Measurements from ENCODE around the gene PTPRH. TPM values are rescaled to one million over a fixed set of nuclear protein-coding genes. Genes with fewer than 3 reads are reported as not detected.

The PTPRH gene
- total RNA-seq, 2 donors from 2014 or later: not detected

- Mint-ChIP-seq H3K27me3 (ENCODE audit: low read depth) (no peaks in the 10 kb centered on the region), H3K27ac (no peak overlapping the region), H3K9me3 (no peaks in the 10 kb centered on the region), H3K36me3 (ENCODE audit: insufficient read depth in 2 of 2) (peaks cover 12 to 26% of the 10 kb centered on the region in 2 donors), H3K4me3 (no peak overlapping the region), H3K4me1 (ENCODE audit: low read depth) (peaks cover 11% of the 10 kb centered on the region)
- no peak for ATAC-seq (replicated peaks in 1 of 2)
- DNase-seq: no peak
These were observed 32.0 kb upstream of the PTPRH start for GRCh38 chr19:55241143-55241934.

- Mint-ChIP-seq H3K27ac (no peak overlapping the region), H3K4me1 (ENCODE audit: low read depth) (peaks cover 11% of the 10 kb centered on the region), H3K4me3 (no peak overlapping the region), H3K36me3 (ENCODE audit: insufficient read depth in 2 of 2) (peaks cover 13 to 28% of the 10 kb centered on the region in 2 donors), H3K9me3 (no peaks in the 10 kb centered on the region), H3K27me3 (ENCODE audit: low read depth) (no peaks in the 10 kb centered on the region)
- DNase-seq (no peak), ATAC-seq (replicated peaks in 1 of 2) (no peak)
These were observed 31.4 kb upstream of the PTPRH start for GRCh38 chr19:55240713-55241020.

- no peaks in the 10 kb centered on the region for H3K27me3 Mint-ChIP-seq (ENCODE audit: low read depth)
- H3K36me3 Mint-ChIP-seq (ENCODE audit: insufficient read depth in 2 of 2): peaks cover 19 to 38% of the 10 kb centered on the region in 2 donors
- H3K4me1 Mint-ChIP-seq (ENCODE audit: low read depth): peaks cover 11% of the 10 kb centered on the region
- no peak overlapping the region for H3K4me3 Mint-ChIP-seq
- no peak for DNase-seq
- ATAC-seq (replicated peaks in 1 of 2): no peak
- no peak overlapping the region for H3K27ac Mint-ChIP-seq
- no peaks in the 10 kb centered on the region for H3K9me3 Mint-ChIP-seq
These were observed 29.7 kb upstream of the PTPRH start for GRCh38 chr19:55239004-55239403.

- Mint-ChIP-seq H3K27ac (no peak overlapping the region), H3K4me3 (no peak overlapping the region), H3K4me1 (ENCODE audit: low read depth) (peaks cover 6% of the 10 kb centered on the region), H3K36me3 (ENCODE audit: insufficient read depth in 2 of 2) (peaks cover 18 to 37% of the 10 kb centered on the region in 2 donors), H3K9me3 (no peaks in the 10 kb centered on the region), H3K27me3 (ENCODE audit: low read depth) (no peaks in the 10 kb centered on the region)
- ATAC-seq (replicated peaks in 1 of 2): no peak
- DNase-seq: no peak
These were observed 28.7 kb upstream of the PTPRH start for GRCh38 chr19:55238030-55238429.

- Mint-ChIP-seq H3K4me1 (ENCODE audit: low read depth) (no peaks in the 10 kb centered on the region), H3K9me3 (no peaks in the 10 kb centered on the region), H3K36me3 (ENCODE audit: insufficient read depth in 2 of 2) (peaks cover 15 to 36% of the 10 kb centered on the region in 2 donors), H3K4me3 (no peak overlapping the region), H3K27me3 (ENCODE audit: low read depth) (no peaks in the 10 kb centered on the region), H3K27ac (no peak overlapping the region)
- DNase-seq (no peak), ATAC-seq (replicated peaks in 1 of 2) (no peak)
These were observed 23.7 kb upstream of the PTPRH start for GRCh38 chr19:55232986-55233385.

GRCh38 chr19:55232286-55232602, 22.9 kb upstream of the PTPRH start:
- peaks cover 15 to 31% of the 10 kb centered on the region in 2 donors for H3K36me3 Mint-ChIP-seq (ENCODE audit: insufficient read depth in 2 of 2)
- ATAC-seq (replicated peaks in 1 of 2): no peak
- H3K27me3 Mint-ChIP-seq (ENCODE audit: low read depth): no peaks in the 10 kb centered on the region
- H3K27ac Mint-ChIP-seq: no peak overlapping the region
- no peak overlapping the region for H3K4me3 Mint-ChIP-seq
- no peaks in the 10 kb centered on the region for H3K4me1 Mint-ChIP-seq (ENCODE audit: low read depth)
- no peak for DNase-seq
- H3K9me3 Mint-ChIP-seq: no peaks in the 10 kb centered on the region

- Mint-ChIP-seq H3K4me1 (ENCODE audit: low read depth) (no peaks in the 10 kb centered on the region), H3K36me3 (ENCODE audit: insufficient read depth in 2 of 2) (peaks cover 12 to 27% of the 10 kb centered on the region in 2 donors)
These were observed 22.3 kb upstream of the PTPRH start for GRCh38 chr19:55231391-55232285.

GRCh38 chr19:55230780-55231179, 21.5 kb upstream of the PTPRH start:
- H3K27me3 Mint-ChIP-seq (ENCODE audit: low read depth): no peaks in the 10 kb centered on the region
- no peaks in the 10 kb centered on the region for H3K4me1 Mint-ChIP-seq (ENCODE audit: low read depth)
- DNase-seq (no peak), ATAC-seq (replicated peaks in 1 of 2) (no peak)
- H3K27ac Mint-ChIP-seq: no peak overlapping the region
- H3K36me3 Mint-ChIP-seq (ENCODE audit: insufficient read depth in 2 of 2): peaks cover 7 to 19% of the 10 kb centered on the region in 2 donors
- no peaks in the 10 kb centered on the region for H3K9me3 Mint-ChIP-seq
- no peak overlapping the region for H3K4me3 Mint-ChIP-seq

More at GRCh38 chr19:55231391-55232285, 22.3 kb upstream of the PTPRH start:
- Mint-ChIP-seq H3K9me3 (no peaks in the 10 kb centered on the region), H3K4me3 (no peak overlapping the region), H3K27me3 (ENCODE audit: low read depth) (no peaks in the 10 kb centered on the region), H3K27ac (no peak overlapping the region)
- ATAC-seq (replicated peaks in 1 of 2) (no peak), DNase-seq (no peak)

GRCh38 chr19:55230329-55230728, 21.0 kb upstream of the PTPRH start:
- no peak overlapping the region for H3K4me3 Mint-ChIP-seq
- no peaks in the 10 kb centered on the region for H3K9me3 Mint-ChIP-seq
- no peak for ATAC-seq (replicated peaks in 1 of 2)
- H3K27ac Mint-ChIP-seq: no peak overlapping the region
- no peak for DNase-seq
- H3K27me3 Mint-ChIP-seq (ENCODE audit: low read depth): no peaks in the 10 kb centered on the region
- peaks cover 9 to 19% of the 10 kb centered on the region in 2 donors for H3K36me3 Mint-ChIP-seq (ENCODE audit: insufficient read depth in 2 of 2)
- H3K4me1 Mint-ChIP-seq (ENCODE audit: low read depth): no peaks in the 10 kb centered on the region

- H3K9me3 Mint-ChIP-seq: no peaks in the 10 kb centered on the region
- H3K36me3 Mint-ChIP-seq (ENCODE audit: insufficient read depth in 2 of 2): peaks cover 7 to 14% of the 10 kb centered on the region in 2 donors
- DNase-seq (no peak), ATAC-seq (replicated peaks in 1 of 2) (no peak)
- H3K27me3 Mint-ChIP-seq (ENCODE audit: low read depth): no peaks in the 10 kb centered on the region
- H3K4me3 Mint-ChIP-seq: no peak overlapping the region
- no peak overlapping the region for H3K27ac Mint-ChIP-seq
- H3K4me1 Mint-ChIP-seq (ENCODE audit: low read depth): no peaks in the 10 kb centered on the region
These were observed 20.5 kb upstream of the PTPRH start for GRCh38 chr19:55229789-55230182.

- H3K4me3 Mint-ChIP-seq: no peak overlapping the region
- H3K27ac Mint-ChIP-seq: no peak overlapping the region
- no peak for DNase-seq
- peaks cover 4 to 12% of the 10 kb centered on the region in 2 donors for H3K36me3 Mint-ChIP-seq (ENCODE audit: insufficient read depth in 2 of 2)
- no peaks in the 10 kb centered on the region for H3K9me3 Mint-ChIP-seq
- H3K4me1 Mint-ChIP-seq (ENCODE audit: low read depth): no peaks in the 10 kb centered on the region
- no peak for ATAC-seq (replicated peaks in 1 of 2)
- H3K27me3 Mint-ChIP-seq (ENCODE audit: low read depth): no peaks in the 10 kb centered on the region
These were observed 20.0 kb upstream of the PTPRH start for GRCh38 chr19:55229145-55229788.

- H3K27ac Mint-ChIP-seq: no peak within 1 kb of the TSS
- DNase-seq: no peak
- no peak for ATAC-seq (replicated peaks in 1 of 2)
- H3K9me3 Mint-ChIP-seq: no peaks in the 10 kb centered on the region
- no peak within 1 kb of the TSS for H3K4me3 Mint-ChIP-seq
- H3K4me1 Mint-ChIP-seq (ENCODE audit: low read depth): no peaks in the 10 kb centered on the region
- peaks cover 4 to 10% of the 10 kb centered on the region in 2 donors for H3K36me3 Mint-ChIP-seq (ENCODE audit: insufficient read depth in 2 of 2)
- no peaks in the 10 kb centered on the region for H3K27me3 Mint-ChIP-seq (ENCODE audit: low read depth)
These were observed 19.2 kb upstream of the PTPRH start, which contains the start of gene TMEM86B for GRCh38 chr19:55228403-55229031. TSS of gene TMEM86B (minus strand) at chr19:55228763. CDS start at chr19:55228741, 22 bp downstream.

- peaks cover 4 to 11% of the 10 kb centered on the region in 2 donors for H3K36me3 Mint-ChIP-seq (ENCODE audit: insufficient read depth in 2 of 2)
- ATAC-seq (replicated peaks in 1 of 2): no peak
- no peaks in the 10 kb centered on the region for H3K9me3 Mint-ChIP-seq
These were observed 18.7 kb upstream of the PTPRH start for GRCh38 chr19:55228015-55228391.

More at GRCh38 chr19:55228015-55228391, 18.7 kb upstream of the PTPRH start:
- no peak for DNase-seq
- no peak overlapping the region for H3K27ac Mint-ChIP-seq
- H3K4me3 Mint-ChIP-seq: no peak overlapping the region
- no peaks in the 10 kb centered on the region for H3K4me1 Mint-ChIP-seq (ENCODE audit: low read depth)
- H3K27me3 Mint-ChIP-seq (ENCODE audit: low read depth): no peaks in the 10 kb centered on the region
